ENCODE results near the gene HACD1.
A peak's percentile ranks its signal among the peaks of the same experiment; 100 is the strongest.

Gene HACD1

DNA sequence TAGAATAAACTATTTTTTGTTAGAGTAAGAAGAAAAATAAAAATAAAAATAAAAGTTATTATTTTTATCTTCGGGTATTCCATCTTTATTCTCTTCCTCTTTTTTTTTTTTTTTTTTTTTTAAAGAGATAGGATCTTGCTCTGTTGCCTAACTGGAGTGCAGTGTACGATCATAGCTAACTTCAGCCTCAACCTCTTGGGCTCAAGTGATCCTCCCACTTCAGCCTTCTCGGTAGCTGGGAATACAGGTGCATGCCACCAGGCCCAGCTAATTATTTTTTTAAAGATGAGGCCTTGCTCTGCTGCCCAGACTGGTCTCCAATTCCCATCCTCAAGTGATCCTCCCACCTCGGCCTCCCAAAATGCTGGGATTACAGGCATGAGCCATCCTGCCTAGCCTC is 42.2 kb upstream of the HACD1 start:
- no peak overlapping the region for H3K4me3 ChIP-seq (ENCODE audit: low read length)
- TF ChIP-seq, protein P1, sequence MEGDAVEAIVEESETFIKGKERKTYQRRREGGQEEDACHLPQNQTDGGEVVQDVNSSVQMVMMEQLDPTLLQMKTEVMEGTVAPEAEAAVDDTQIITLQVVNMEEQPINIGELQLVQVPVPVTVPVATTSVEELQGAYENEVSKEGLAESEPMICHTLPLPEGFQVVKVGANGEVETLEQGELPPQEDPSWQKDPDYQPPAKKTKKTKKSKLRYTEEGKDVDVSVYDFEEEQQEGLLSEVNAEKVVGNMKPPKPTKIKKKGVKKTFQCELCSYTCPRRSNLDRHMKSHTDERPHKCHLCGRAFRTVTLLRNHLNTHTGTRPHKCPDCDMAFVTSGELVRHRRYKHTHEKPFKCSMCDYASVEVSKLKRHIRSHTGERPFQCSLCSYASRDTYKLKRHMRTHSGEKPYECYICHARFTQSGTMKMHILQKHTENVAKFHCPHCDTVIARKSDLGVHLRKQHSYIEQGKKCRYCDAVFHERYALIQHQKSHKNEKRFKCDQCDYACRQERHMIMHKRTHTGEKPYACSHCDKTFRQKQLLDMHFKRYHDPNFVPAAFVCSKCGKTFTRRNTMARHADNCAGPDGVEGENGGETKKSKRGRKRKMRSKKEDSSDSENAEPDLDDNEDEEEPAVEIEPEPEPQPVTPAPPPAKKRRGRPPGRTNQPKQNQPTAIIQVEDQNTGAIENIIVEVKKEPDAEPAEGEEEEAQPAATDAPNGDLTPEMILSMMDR (conservative IDR thresholded peaks at IDR 0.05; ENCODE audit: low read length): no peak
- DNase-seq (ENCODE audit: low read depth): no peak

DNA sequence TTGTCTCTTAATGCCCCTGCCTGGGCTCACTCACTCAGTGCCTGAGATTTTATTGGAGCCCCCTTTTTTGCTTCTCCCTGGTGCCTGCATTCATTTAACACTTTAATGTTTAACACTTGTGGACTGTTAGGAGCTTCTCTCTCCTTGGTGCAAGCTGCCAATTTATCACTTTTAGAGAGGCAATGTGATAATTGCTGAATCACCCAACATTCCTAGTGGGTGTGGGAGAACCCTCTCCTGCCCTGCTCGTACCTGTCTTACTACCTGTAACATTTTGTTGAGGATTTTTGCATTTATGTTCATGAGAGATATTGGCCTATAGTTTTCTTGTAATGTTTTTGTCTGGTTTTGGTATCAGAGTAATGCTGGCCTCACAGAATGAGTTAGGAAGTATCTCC is 39.9 kb upstream of the HACD1 start:
- no peak overlapping the region for H3K4me3 ChIP-seq (ENCODE audit: low read length)
- TF ChIP-seq, protein P1 (conservative IDR thresholded peaks at IDR 0.05; ENCODE audit: low read length): no peak
- no peak for DNase-seq (ENCODE audit: low read depth)

DNA sequence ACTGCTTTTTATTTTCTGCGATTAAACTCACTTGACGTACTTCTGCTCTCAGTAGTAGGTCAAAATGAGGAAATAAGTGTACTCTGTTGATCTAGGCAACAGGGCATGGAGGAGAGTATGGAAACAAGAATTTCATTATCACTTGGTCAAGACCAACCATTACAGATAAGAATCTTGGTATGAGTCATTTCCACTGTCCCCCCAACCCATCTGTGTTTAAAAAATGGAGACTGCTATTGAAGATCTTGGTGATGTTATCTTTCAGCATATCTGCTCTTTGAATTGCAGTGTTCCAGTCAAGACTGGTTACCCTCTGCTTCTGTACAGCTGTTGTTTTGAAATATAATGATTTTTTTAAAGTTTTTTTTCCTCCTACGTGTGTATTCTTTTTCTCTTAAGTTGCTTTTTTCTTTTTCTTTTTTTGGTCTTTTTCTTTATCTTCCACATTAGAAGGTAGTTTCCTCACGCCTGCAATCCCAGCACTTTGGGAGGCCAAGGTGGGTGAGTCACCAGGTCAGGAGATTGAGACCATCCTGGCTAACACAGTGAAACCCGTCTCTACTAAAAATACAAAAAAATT is 38.5 kb upstream of the HACD1 start:
- TF ChIP-seq, protein P1 (conservative IDR thresholded peaks at IDR 0.05; ENCODE audit: low read length): no peak
- DNase-seq (ENCODE audit: low read depth): no peak
- H3K4me3 ChIP-seq (ENCODE audit: low read length): no peak overlapping the region

DNA sequence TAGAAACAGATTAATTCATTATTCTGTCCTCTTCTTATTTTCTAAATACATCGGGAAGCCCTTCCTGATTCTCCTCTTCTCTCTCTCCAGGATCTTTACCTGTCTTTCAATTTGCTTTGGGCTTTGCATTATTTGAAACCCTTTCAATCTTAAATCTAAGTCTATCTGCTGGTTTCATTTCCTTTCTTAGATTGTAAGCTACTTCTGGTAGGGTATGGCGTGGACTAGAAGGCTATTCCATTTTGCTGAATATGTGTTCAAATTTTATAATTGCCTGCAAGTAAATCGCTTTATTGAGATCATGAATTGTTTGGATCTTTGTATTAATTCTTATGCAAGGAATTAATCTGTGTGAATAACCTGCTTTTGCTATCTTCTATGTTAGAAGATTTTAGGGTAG is 37.8 kb upstream of the HACD1 start:
- H3K4me3 ChIP-seq (ENCODE audit: low read length): no peak overlapping the region
- TF ChIP-seq, protein P1 (conservative IDR thresholded peaks at IDR 0.05; ENCODE audit: low read length): no peak
- DNase-seq (ENCODE audit: low read depth): no peak

DNA sequence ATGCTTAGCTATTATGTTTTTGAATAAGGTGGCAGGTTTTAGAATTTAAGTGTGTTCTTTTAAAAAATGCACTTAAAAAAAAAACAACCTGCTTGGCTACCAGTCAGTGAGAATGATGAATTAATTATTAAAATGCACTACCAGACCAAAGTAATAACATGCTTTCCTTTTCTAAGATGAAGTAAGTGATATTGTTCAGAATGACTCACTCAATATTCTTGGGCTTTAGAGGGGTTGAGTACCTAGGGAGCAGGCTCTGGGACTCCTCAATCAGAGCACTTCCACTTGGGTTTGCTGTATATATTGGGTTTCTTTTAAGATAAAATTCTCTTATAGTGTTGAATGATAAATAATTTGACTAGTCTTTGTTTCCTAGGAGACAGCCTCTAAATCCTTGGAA is 35.4 kb upstream of the HACD1 start:
- TF ChIP-seq, protein P1 (conservative IDR thresholded peaks at IDR 0.05; ENCODE audit: low read length): no peak
- DNase-seq (ENCODE audit: low read depth): no peak
- no peak overlapping the region for H3K4me3 ChIP-seq (ENCODE audit: low read length)

DNA sequence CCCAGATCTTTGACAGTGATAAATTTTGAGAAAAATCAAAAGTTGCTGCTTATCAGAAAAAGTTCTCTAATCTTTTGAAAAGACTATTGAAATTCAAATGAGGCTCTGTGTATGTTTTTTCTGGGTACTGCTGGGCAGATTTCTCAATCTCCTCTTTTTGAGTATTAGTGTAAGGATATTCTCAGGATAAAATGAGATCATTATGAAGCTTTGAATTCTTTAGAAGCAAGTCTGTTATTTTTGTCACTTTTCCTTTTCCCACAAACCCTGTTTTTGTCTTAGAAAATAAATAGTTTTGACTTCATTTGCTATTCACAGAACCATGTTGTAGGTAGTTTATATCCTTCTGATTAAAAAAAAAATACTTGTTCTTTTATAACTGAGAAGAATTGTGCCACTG is 34.7 kb upstream of the HACD1 start:
- TF ChIP-seq, protein P1 (conservative IDR thresholded peaks at IDR 0.05; ENCODE audit: low read length): no peak
- DNase-seq (ENCODE audit: low read depth): peak; percentile 44
- H3K4me3 ChIP-seq (ENCODE audit: low read length): no peak overlapping the region

DNA sequence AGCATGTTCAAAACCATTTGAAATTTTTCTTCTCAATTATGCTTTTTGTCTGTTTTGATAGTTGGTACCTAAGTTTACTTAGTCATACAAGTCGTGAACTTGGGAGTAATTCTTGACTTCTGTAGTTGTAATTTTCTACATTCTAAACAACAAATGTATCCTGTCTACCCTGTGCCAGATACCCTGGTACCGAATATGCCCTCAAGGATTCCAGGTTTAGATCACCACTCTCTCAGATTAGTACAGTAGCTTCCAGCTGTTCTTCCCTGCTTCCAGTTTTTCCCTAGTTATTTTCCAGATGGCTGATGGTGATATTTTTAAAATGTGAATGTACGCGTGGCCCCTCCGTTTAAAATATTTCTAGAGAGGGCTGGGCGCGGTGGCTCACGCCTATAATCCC is 33.2 kb upstream of the HACD1 start:
- no peak overlapping the region for H3K4me3 ChIP-seq (ENCODE audit: low read length)
- TF ChIP-seq, protein P1 (conservative IDR thresholded peaks at IDR 0.05; ENCODE audit: low read length): no peak
- no peak for DNase-seq (ENCODE audit: low read depth)

All from AG10803 (cell line).